Measurements from ENCODE around the gene ACCSL.

- no peak for TF ChIP-seq POLR2A (IDR thresholded peaks at IDR 0.05)
- TF ChIP-seq CTCF (IDR thresholded peaks at IDR 0.05): no peak
These were observed 40.2 kb upstream of the ACCSL start for GRCh38 chr11:44007481-44008087.

Data from body of pancreas (tissue), 4 donors.